GM19468 (cell line): ENCODE data around the gene ELFN2.
"Not testable (repeated sequence)": the region's sequence is repeated elsewhere in the genome, so short reads cannot be mapped to it uniquely, and the experiment has no call there.

Experiments
- ATAC-seq: cut with Tn5 transposase; IDR thresholded peaks from one replicate; pipeline ENCODE4 v1.9.1; 2021; ENCODE audit warnings: mild to moderate bottlenecking, moderate library complexity, moderate number of reproducible peaks; ENCODE audit not compliant: unreplicated experiment; ENCODE audit errors: extremely low read depth

Gene ELFN2

GRCh38 chr22:37328538-37329237, 98.6 kb downstream of the ELFN2 start:
- not testable (repeated sequence) for ATAC-seq

GRCh38 chr22:37328017-37328416, 99.3 kb downstream of the ELFN2 start:
- ATAC-seq: no peak

- no peak for ATAC-seq
These were observed 100.6 kb downstream of the ELFN2 start for GRCh38 chr22:37326726-37327125.

- ATAC-seq: no peak
These were observed 102.3 kb downstream of the ELFN2 start for GRCh38 chr22:37325039-37325395.

GRCh38 chr22:37324340-37325038, 102.8 kb downstream of the ELFN2 start:
- ATAC-seq: no peak

GRCh38 chr22:37320726-37321677, 106.3 kb downstream of the ELFN2 start:
- ATAC-seq: no peak

GRCh38 chr22:37319469-37319868, 107.8 kb downstream of the ELFN2 start:
- no peak for ATAC-seq

GRCh38 chr22:37318364-37319109, 108.7 kb downstream of the ELFN2 start:
- no peak for ATAC-seq
